GM18858 (cell line): ENCODE results near the gene POTEF.
"Not testable (repeated sequence)": the region's sequence is repeated elsewhere in the genome, so short reads cannot be mapped to it uniquely, and the experiment has no call there.

Source experiments
- ATAC-seq: cut with Tn5 transposase; IDR thresholded peaks from one replicate; pipeline ENCODE4 v1.9.1; 2021; ENCODE audit not compliant: unreplicated experiment

The POTEF gene

GRCh38 chr2:130135692-130136541 lies 6.9 kb upstream of the POTEF start:
- ATAC-seq = no peak

GRCh38 chr2:130128464-130128863 lies 558 bp downstream of the POTEF start:
- ATAC-seq = not testable (repeated sequence)

GRCh38 chr2:130127726-130128125 lies 1.3 kb downstream of the POTEF start:
- ATAC-seq = not testable (repeated sequence)

GRCh38 chr2:130120924-130121323 lies 8.1 kb downstream of the POTEF start:
- not testable (repeated sequence) for ATAC-seq

GRCh38 chr2:130102597-130103363 lies 26.2 kb downstream of the POTEF start:
- not testable (repeated sequence) for ATAC-seq

GRCh38 chr2:130062645-130063044 lies 66.4 kb downstream of the POTEF start:
- ATAC-seq = not testable (repeated sequence)

GRCh38 chr2:130059982-130060381 lies 69.0 kb downstream of the POTEF start:
- ATAC-seq = not testable (repeated sequence)

GRCh38 chr2:130056336-130056735 lies 72.7 kb downstream of the POTEF start:
- ATAC-seq = not testable (repeated sequence)

GRCh38 chr2:130053217-130053911 lies 75.7 kb downstream of the POTEF start:
- ATAC-seq = not testable (repeated sequence)

GRCh38 chr2:130052376-130052775 lies 76.6 kb downstream of the POTEF start:
- not testable (repeated sequence) for ATAC-seq

- ATAC-seq = not testable (repeated sequence)
These were observed 80.6 kb downstream of the POTEF start for GRCh38 chr2:130048422-130048821.

GRCh38 chr2:130038265-130038603 lies 90.8 kb downstream of the POTEF start:
- not testable (repeated sequence) for ATAC-seq

GRCh38 chr2:130025931-130026330 lies 103.1 kb downstream of the POTEF start:
- ATAC-seq = not testable (repeated sequence)
